Measurements from ENCODE around the gene TSPAN2. TPM values are rescaled to one million over a fixed set of nuclear protein-coding genes. Genes with fewer than 3 reads are reported as not detected.

The TSPAN2 gene
- total RNA-seq, 1 donor from 2014 or later = 0.91 TPM

DNA sequence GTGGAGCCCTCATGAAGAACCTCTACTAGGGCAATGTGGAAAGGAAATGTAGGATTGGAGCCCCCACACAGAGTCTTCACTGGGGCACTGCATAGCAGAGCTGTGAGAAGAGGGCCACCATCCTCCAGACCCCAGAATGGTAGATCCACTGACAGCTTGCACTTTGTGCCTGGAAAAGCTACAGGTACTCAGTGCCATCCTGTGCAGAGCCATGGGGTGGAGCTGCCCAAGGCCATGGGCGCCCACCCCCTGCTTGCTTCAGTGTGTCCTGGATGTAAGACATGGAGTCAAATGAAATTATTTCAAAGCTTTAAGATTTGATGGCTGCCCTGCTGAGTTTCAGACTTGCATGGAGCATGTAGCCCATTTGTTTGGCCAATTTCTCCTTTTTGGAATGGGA is 76.9 kb downstream of the TSPAN2 start:
- H3K36me3 Mint-ChIP-seq (ENCODE audit: low read depth) = no peaks in the 10 kb centered on the region
- ChIA-PET CTCF (no interaction called here), POLR2A (no interaction called here)
- no peaks in the 10 kb centered on the region for H3K27me3 Mint-ChIP-seq
- ATAC-seq (ENCODE audit: low read depth) (no peak), DNase-seq (no peak)
- no peak overlapping the region for H3K27ac Mint-ChIP-seq
- H3K9me3 Mint-ChIP-seq = no peaks in the 10 kb centered on the region
- TF ChIP-seq, protein P1, sequence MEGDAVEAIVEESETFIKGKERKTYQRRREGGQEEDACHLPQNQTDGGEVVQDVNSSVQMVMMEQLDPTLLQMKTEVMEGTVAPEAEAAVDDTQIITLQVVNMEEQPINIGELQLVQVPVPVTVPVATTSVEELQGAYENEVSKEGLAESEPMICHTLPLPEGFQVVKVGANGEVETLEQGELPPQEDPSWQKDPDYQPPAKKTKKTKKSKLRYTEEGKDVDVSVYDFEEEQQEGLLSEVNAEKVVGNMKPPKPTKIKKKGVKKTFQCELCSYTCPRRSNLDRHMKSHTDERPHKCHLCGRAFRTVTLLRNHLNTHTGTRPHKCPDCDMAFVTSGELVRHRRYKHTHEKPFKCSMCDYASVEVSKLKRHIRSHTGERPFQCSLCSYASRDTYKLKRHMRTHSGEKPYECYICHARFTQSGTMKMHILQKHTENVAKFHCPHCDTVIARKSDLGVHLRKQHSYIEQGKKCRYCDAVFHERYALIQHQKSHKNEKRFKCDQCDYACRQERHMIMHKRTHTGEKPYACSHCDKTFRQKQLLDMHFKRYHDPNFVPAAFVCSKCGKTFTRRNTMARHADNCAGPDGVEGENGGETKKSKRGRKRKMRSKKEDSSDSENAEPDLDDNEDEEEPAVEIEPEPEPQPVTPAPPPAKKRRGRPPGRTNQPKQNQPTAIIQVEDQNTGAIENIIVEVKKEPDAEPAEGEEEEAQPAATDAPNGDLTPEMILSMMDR (IDR thresholded peaks at IDR 0.05) = no peak
- H3K4me1 Mint-ChIP-seq = no peaks in the 10 kb centered on the region
- no peak overlapping the region for H3K4me3 Mint-ChIP-seq
- intact Hi-C loops (cut with micrococcal nuclease) = no loop called here

DNA sequence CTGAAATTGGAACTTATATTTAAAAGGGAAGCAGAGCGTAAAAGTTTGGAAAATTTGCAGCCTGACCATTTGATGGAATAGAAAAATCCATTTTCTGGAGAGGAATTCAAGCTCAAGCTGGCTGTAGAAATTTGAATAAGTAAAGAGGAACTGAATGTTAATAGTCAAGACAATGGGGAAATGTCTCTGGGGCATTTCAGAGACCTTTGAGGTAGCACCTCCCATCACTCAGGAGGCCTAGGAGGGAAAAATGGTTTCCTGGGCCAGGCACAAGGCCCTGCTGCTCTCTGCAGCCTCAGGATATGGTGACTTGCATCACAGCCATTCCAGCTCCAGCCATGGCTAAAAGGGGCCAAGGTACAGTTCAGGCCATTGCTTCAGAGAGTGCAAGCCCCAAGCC is 77.3 kb downstream of the TSPAN2 start:
- ATAC-seq (ENCODE audit: low read depth) = no peak
- CTCF ChIA-PET = no interaction called here
- H3K4me3 Mint-ChIP-seq = no peak overlapping the region

DNA sequence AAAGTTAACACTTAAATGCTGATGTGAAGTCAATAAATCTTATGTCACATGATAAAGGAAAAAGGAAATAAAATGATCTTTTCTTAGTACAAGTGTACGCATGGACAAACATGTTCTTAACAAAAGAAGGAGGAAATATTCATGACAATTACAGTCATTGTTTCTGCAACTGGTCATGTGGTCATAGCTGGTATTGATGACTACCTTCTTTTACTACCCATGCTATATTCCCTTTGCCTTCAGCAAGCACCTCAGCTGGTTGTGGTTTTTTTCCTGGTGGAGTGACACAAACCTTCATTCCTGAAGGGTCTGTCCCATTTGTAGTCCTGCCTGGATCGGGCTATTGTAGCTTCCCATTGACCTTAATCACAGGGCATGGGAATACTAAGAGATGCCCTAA is 83.1 kb downstream of the TSPAN2 start:
- Mint-ChIP-seq H3K36me3 (ENCODE audit: low read depth) (no peaks in the 10 kb centered on the region), H3K27ac (no peak overlapping the region), H3K4me3 (no peak overlapping the region), H3K9me3 (no peaks in the 10 kb centered on the region), H3K27me3 (peaks cover 11% of the 10 kb centered on the region), H3K4me1 (no peaks in the 10 kb centered on the region)
- intact Hi-C loops (cut with micrococcal nuclease) = no loop called here
- ATAC-seq (ENCODE audit: low read depth) = no peak
- TF ChIP-seq, protein P1 (IDR thresholded peaks at IDR 0.05) = no peak
- ChIA-PET CTCF (no interaction called here), POLR2A (no interaction called here)
- DNase-seq = no peak

More for the DNA sequence above, 77.3 kb downstream of the TSPAN2 start:
- Mint-ChIP-seq H3K9me3 (no peaks in the 10 kb centered on the region), H3K27me3 (no peaks in the 10 kb centered on the region), H3K4me1 (no peaks in the 10 kb centered on the region), H3K27ac (no peak overlapping the region), H3K36me3 (ENCODE audit: low read depth) (no peaks in the 10 kb centered on the region)
- POLR2A ChIA-PET = no interaction called here
- TF ChIP-seq, protein P1 (IDR thresholded peaks at IDR 0.05) = no peak
- intact Hi-C loops (cut with micrococcal nuclease) = no loop called here
- DNase-seq = no peak

Other genes starting within 250 kb of the TSPAN2 start
- not detected in 2 replicates for gene SYCP1, start 234.6 kb downstream of the TSPAN2 start, total RNA-seq
- gene TSHB, start 59.7 kb downstream of the TSPAN2 start, total RNA-seq = not detected in 2 replicates
- gene NGF, start 248.7 kb upstream of the TSPAN2 start, total RNA-seq = not detected in 2 replicates

Measured in activated B cell treated with CpG ODN at 0.5 μM for 24 hours (primary cell).